B cell (primary cell): ENCODE data around the gene TREH.

Experiments
- EZH2 ChIP-seq: IDR thresholded peaks from 2 replicates; pipeline ENCODE4 v1.6.1; 2012; ENCODE audit warnings: borderline replicate concordance, low read depth, mild to moderate bottlenecking, moderate library complexity, low read length; ENCODE audit not compliant: insufficient read depth, poor library complexity, severe bottlenecking
- TF ChIP-seq, protein P1 (sequence below): fragments of 200-600 bp; IDR thresholded peaks from one replicate; pipeline ENCODE4 v1.8.0; 2022; ENCODE audit warnings: antibody characterized with exemption, mild to moderate bottlenecking

GRCh38 chr11:118615282-118615975 lies 64.0 kb downstream of the TREH start:
- no peak for TF ChIP-seq EZH2
- TF ChIP-seq, protein P1, sequence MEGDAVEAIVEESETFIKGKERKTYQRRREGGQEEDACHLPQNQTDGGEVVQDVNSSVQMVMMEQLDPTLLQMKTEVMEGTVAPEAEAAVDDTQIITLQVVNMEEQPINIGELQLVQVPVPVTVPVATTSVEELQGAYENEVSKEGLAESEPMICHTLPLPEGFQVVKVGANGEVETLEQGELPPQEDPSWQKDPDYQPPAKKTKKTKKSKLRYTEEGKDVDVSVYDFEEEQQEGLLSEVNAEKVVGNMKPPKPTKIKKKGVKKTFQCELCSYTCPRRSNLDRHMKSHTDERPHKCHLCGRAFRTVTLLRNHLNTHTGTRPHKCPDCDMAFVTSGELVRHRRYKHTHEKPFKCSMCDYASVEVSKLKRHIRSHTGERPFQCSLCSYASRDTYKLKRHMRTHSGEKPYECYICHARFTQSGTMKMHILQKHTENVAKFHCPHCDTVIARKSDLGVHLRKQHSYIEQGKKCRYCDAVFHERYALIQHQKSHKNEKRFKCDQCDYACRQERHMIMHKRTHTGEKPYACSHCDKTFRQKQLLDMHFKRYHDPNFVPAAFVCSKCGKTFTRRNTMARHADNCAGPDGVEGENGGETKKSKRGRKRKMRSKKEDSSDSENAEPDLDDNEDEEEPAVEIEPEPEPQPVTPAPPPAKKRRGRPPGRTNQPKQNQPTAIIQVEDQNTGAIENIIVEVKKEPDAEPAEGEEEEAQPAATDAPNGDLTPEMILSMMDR, result no peak
